Measurements from ENCODE around the gene KCNQ1.

Gene KCNQ1

GRCh38 chr11:2653930-2654739, 209.3 kb downstream of the KCNQ1 start:
- no peak for DNase-seq

DNA sequence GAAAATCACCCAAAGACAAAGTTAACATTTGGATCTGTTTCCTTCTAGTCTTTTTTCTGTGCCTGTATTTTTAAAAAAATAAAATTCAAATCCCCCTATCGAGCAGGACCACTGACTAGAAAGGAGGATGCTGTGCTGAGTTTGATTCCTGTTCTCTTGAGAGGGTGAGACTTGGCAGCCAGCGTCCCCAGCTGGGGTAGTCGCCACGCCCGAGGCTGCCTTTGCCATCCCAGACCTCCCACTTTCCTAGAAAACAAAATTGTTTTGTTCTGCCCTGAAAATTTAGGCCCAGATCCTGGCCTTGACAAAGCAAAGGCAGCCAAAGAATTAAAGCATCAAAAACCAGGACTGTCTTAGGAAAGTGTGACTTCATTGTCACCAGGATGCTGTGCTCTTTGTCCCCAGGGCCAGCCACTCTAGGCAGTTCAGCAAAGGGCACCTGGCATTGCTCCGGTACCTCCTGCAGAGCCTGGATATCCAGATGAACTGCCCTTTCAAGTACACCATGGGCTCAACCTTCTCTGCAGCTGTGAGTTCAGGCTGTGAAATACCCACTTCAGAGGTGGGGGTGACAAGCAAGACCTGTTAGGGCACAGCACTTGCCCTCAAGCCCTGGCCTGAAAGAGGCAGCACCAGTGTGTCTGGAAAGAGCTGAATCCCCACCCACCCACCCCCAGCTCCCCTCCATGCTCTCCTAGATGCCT, 210.4 kb downstream of the KCNQ1 start:
- no peak for DNase-seq

- DNase-seq = no peak
These were observed 211.2 kb downstream of the KCNQ1 start for GRCh38 chr11:2655834-2656622.

DNA sequence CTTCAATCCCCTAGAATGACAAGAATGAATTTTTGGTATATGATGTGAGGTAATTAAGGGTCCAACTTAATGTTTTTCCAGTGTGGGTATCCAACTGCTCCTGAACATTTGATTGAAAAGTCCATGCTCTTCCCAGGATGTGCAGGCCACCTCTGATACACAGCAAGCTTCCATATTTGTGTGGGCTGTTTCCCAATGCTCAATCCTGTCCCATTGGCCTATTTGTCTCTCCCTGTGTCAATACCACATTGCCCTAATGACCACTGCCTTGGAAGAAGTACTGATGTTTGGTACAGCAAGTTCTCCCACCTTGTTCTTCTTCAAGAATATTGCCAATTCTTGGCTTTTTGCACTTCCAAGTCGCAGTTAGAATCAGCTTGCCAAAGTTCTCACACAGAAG, 212.1 kb downstream of the KCNQ1 start:
- no peak for DNase-seq

- DNase-seq = no peak
These were observed 213.0 kb downstream of the KCNQ1 start for GRCh38 chr11:2657697-2658284.

DNA sequence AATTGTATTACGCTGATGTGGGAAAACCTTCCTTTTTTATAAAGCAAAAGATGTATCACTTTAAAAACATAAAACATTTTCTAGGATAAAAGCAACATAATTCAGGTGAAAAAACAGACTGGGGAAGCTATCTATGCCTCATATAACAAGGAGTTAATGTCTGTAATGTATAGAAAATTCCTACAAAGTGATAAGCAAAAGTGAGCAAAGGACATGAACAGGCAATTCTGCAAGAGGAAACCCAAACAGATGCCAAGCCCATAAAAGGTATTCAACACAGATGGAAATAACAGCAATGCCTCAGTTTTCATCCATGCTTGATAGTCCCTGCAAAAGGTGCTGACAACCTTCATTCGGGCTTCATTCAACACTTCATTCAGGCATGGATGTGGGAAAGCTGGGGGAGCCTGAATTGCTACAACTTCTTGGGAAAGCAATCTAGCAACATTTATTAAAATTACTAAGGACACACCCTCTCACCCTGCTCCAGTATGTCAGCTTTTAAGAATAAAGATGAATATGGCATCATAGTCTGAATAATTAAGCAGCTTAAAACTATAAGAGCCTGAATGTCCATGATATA, 215.6 kb downstream of the KCNQ1 start:
- DNase-seq = no peak

GRCh38 chr11:2661173-2662023, 216.6 kb downstream of the KCNQ1 start:
- no peak for DNase-seq

GRCh38 chr11:2662024-2662312, 217.2 kb downstream of the KCNQ1 start:
- no peak for DNase-seq

GRCh38 chr11:2662430-2663299, 217.9 kb downstream of the KCNQ1 start:
- DNase-seq = no peak

- no peak for DNase-seq
These were observed 218.7 kb downstream of the KCNQ1 start for GRCh38 chr11:2663506-2663905.

GRCh38 chr11:2663915-2664314, 219.1 kb downstream of the KCNQ1 start:
- no peak for DNase-seq

DNA sequence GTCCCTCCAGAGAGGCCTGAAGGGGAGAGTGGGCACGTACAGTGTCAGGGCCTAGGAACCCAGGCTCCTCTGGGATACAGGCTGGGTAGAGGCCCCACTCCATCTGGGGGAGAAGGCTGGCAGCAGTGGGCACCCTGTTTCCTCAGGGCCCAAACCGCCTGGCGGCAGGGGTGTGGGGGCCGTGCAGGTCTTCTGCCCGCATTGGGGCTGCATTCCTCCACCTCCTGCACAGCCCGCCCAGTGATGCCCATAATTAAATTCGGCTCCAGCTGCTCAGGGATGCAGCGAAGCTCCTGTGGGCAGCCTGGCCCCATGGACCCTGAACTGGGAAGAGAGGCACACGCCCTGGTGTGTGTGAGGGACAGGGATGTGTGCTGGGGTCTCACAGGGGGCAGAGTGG, 219.6 kb downstream of the KCNQ1 start:
- DNase-seq = no peak

- DNase-seq = no peak
These were observed 220.2 kb downstream of the KCNQ1 start for GRCh38 chr11:2664791-2665525.

GRCh38 chr11:2665526-2666400, 221.0 kb downstream of the KCNQ1 start:
- DNase-seq = no peak

- no peak for DNase-seq
These were observed 221.6 kb downstream of the KCNQ1 start for GRCh38 chr11:2666401-2666741.

GRCh38 chr11:2666828-2667570, 222.2 kb downstream of the KCNQ1 start:
- DNase-seq = no peak

GRCh38 chr11:2667940-2668339, 223.1 kb downstream of the KCNQ1 start:
- no peak for DNase-seq

DNA sequence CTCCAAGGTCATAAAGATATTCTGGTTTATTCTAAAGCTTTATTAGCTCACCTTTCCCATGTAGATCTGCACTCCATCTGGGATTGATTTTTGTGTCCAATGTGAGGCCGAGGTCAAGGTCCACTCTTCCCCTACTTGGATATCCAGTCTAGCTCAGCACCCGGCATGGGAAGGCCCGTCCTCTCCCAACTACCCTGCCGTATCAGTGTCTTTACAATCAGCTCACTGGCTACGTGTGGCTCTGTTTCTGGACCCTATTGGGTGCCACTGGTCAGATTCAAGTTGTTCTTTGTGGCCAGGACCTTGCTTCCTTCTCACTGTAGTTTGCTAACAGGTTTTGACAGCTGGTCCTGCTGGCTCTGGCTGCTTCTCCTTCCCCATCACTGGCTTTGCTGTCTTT, 224.1 kb downstream of the KCNQ1 start:
- DNase-seq = no peak
